Measurements from ENCODE around the gene TMEM18. TPM values are rescaled to one million over a fixed set of nuclear protein-coding genes. Genes with fewer than 3 reads are reported as not detected.

The TMEM18 gene
- total and polyA plus RNA-seq, 2 experiments from 2014 or later = 15.0 to 41.9 TPM

DNA sequence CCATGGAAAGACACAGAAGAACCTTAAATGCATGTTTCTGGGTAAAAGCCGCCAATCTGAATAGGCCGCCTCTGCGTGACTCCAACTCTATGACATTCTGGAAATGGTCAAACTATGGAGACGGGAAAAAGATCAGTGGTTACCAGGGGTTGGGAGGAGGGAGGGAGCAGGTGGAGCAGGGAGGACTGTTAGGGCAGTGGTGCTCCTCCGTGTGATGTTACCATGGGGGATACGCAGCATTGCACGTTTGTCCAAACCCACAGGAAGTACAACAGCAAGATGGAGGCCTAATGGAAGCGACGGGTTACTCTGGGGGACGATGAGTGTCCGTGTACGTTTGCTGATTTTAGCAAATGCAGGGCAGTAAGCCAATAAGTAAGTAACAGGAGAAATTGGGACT, 17.2 kb downstream of the TMEM18 start (continued):
- TF ChIP-seq, protein P1, sequence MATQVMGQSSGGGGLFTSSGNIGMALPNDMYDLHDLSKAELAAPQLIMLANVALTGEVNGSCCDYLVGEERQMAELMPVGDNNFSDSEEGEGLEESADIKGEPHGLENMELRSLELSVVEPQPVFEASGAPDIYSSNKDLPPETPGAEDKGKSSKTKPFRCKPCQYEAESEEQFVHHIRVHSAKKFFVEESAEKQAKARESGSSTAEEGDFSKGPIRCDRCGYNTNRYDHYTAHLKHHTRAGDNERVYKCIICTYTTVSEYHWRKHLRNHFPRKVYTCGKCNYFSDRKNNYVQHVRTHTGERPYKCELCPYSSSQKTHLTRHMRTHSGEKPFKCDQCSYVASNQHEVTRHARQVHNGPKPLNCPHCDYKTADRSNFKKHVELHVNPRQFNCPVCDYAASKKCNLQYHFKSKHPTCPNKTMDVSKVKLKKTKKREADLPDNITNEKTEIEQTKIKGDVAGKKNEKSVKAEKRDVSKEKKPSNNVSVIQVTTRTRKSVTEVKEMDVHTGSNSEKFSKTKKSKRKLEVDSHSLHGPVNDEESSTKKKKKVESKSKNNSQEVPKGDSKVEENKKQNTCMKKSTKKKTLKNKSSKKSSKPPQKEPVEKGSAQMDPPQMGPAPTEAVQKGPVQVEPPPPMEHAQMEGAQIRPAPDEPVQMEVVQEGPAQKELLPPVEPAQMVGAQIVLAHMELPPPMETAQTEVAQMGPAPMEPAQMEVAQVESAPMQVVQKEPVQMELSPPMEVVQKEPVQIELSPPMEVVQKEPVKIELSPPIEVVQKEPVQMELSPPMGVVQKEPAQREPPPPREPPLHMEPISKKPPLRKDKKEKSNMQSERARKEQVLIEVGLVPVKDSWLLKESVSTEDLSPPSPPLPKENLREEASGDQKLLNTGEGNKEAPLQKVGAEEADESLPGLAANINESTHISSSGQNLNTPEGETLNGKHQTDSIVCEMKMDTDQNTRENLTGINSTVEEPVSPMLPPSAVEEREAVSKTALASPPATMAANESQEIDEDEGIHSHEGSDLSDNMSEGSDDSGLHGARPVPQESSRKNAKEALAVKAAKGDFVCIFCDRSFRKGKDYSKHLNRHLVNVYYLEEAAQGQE (IDR thresholded peaks at IDR 0.05; ENCODE audit: unreplicated experiment) = no peak
- TF ChIP-seq ZNF331 (CRISPR knock-in tag; IDR thresholded peaks at IDR 0.05; ENCODE audit: low read depth) = no peak

DNA sequence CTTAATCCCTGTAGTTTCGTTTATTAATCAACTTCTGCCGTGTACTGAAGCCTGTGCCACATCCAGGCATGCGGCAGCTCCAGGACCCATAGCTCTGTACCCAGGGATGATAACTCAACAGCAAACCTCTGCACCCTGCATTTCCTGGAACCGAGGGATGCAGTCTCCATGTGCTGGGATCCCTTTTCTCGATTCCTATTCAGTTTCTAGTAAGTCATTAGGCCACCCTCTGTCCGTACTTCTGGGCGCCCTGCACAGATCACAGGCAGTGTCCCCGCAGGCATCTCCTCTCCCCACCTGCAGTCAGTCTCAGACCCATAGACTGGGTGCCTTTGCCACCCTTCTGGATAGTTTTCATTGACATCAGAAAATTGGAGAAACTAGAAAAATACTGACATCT, 18.8 kb downstream of the TMEM18 start:
- Mint-ChIP-seq H3K27ac (no peak overlapping the region), H3K27me3 (ENCODE audit: insufficient read depth, low read depth, poor library complexity) (peaks cover 5% of the 10 kb centered on the region), H3K4me3 (no peak overlapping the region), H3K9me3 (no peaks in the 10 kb centered on the region), H3K36me3 (ENCODE audit: low read depth) (no peaks in the 10 kb centered on the region), H3K4me1 (no peaks in the 10 kb centered on the region; the same call in 2 of the 3 replicates)
- no peak overlapping the region for H3K4me3 ChIP-seq
- ATAC-seq (no peak), DNase-seq (ENCODE audit: low spot score) (no peak)
- H3K79me2 ChIP-seq (replicated peaks; ENCODE audit: insufficient read depth) = no peaks in the 10 kb centered on the region
- H3K27me3 ChIP-seq (ENCODE audit: insufficient read depth) = no peaks in the 10 kb centered on the region
- H2AFZ ChIP-seq = no peak overlapping the region
- no peak overlapping the region for H3K27ac ChIP-seq (ENCODE audit: low read depth)
- no peak overlapping the region for H3K4me2 ChIP-seq
- no peak for TF ChIP-seq JUNB (IDR thresholded peaks at IDR 0.05; ENCODE audit: unreplicated experiment)
- no peak for TF ChIP-seq EZH2phosphoT487 (IDR thresholded peaks at IDR 0.05; ENCODE audit: unreplicated experiment)
- no peak for TF ChIP-seq ZNF331 (CRISPR knock-in tag; IDR thresholded peaks at IDR 0.05; ENCODE audit: low read depth)
- no peak for TF ChIP-seq NANOG (IDR thresholded peaks at IDR 0.05; ENCODE audit: borderline replicate concordance)
- TF ChIP-seq ZNF114 (CRISPR knock-in tag; IDR thresholded peaks at IDR 0.05) = no peak
- TF ChIP-seq CREB1 (CRISPR knock-in tag; IDR thresholded peaks at IDR 0.05; ENCODE audit: low read depth) = no peak
- TF ChIP-seq, protein P2, sequence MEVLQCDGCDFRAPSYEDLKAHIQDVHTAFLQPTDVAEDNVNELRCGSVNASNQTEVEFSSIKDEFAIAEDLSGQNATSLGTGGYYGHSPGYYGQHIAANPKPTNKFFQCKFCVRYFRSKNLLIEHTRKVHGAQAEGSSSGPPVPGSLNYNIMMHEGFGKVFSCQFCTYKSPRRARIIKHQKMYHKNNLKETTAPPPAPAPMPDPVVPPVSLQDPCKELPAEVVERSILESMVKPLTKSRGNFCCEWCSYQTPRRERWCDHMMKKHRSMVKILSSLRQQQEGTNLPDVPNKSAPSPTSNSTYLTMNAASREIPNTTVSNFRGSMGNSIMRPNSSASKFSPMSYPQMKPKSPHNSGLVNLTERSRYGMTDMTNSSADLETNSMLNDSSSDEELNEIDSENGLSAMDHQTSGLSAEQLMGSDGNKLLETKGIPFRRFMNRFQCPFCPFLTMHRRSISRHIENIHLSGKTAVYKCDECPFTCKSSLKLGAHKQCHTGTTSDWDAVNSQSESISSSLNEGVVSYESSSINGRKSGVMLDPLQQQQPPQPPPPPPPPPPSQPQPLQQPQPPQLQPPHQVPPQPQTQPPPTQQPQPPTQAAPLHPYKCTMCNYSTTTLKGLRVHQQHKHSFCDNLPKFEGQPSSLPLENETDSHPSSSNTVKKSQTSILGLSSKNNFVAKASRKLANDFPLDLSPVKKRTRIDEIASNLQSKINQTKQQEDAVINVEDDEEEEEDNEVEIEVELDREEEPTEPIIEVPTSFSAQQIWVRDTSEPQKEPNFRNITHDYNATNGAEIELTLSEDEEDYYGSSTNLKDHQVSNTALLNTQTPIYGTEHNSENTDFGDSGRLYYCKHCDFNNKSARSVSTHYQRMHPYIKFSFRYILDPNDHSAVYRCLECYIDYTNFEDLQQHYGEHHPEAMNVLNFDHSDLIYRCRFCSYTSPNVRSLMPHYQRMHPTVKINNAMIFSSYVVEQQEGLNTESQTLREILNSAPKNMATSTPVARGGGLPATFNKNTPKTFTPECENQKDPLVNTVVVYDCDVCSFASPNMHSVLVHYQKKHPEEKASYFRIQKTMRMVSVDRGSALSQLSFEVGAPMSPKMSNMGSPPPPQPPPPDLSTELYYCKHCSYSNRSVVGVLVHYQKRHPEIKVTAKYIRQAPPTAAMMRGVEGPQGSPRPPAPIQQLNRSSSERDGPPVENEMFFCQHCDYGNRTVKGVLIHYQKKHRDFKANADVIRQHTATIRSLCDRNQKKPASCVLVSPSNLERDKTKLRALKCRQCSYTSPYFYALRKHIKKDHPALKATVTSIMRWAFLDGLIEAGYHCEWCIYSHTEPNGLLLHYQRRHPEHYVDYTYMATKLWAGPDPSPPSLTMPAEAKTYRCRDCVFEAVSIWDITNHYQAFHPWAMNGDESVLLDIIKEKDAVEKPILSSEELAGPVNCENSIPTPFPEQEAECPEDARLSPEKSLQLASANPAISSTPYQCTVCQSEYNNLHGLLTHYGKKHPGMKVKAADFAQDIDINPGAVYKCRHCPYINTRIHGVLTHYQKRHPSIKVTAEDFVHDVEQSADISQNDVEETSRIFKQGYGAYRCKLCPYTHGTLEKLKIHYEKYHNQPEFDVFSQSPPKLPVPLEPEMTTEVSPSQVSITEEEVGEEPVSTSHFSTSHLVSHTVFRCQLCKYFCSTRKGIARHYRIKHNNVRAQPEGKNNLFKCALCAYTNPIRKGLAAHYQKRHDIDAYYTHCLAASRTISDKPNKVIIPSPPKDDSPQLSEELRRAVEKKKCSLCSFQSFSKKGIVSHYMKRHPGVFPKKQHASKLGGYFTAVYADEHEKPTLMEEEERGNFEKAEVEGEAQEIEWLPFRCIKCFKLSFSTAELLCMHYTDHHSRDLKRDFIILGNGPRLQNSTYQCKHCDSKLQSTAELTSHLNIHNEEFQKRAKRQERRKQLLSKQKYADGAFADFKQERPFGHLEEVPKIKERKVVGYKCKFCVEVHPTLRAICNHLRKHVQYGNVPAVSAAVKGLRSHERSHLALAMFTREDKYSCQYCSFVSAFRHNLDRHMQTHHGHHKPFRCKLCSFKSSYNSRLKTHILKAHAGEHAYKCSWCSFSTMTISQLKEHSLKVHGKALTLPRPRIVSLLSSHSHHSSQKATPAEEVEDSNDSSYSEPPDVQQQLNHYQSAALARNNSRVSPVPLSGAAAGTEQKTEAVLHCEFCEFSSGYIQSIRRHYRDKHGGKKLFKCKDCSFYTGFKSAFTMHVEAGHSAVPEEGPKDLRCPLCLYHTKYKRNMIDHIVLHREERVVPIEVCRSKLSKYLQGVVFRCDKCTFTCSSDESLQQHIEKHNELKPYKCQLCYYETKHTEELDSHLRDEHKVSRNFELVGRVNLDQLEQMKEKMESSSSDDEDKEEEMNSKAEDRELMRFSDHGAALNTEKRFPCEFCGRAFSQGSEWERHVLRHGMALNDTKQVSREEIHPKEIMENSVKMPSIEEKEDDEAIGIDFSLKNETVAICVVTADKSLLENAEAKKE (CRISPR knock-in tag; IDR thresholded peaks at IDR 0.05) = no peak
- H3F3A ChIP-seq (replicated peaks; ENCODE audit: low read depth) = 0 out of 2 replicates have a peak, but pooled peaks cover 2% of the 10 kb centered on the region
- no peaks in the 10 kb centered on the region for H3K36me3 ChIP-seq (ENCODE audit: insufficient read depth)
- 0 out of 2 replicates have a peak, but pooled peaks cover 4% of the 10 kb centered on the region for H3K9me2 ChIP-seq (ENCODE audit: insufficient read depth)
- no peaks in the 10 kb centered on the region for H3K4me1 ChIP-seq (ENCODE audit: insufficient read depth)
- H4K20me1 ChIP-seq (replicated peaks; ENCODE audit: insufficient read depth) = no peaks in the 10 kb centered on the region
